MCF 10A (cell line): ENCODE results near the gene SIRPA. TPM values are rescaled to one million over a fixed set of nuclear protein-coding genes. Genes with fewer than 3 reads are reported as not detected.

Experiments used
- BruUV-seq: library from RNA; stranded (reverse); fragments of 400-500 nt; replicated peaks from 2 replicates; lab custom pipeline; 2021; lab: Mats Ljungman, UMichigan
- CTCF ChIA-PET: fragments of 300-600 bp; sonication (Branson Sonifier 250); formaldehyde crosslinking; extraction: SDS; loops from one replicate; lab custom pipeline; 2021; ENCODE audit warnings: antibody characterized with exemption, inconsistent platforms; lab: Yijun Ruan, JAX
- POLR2A ChIA-PET: fragments of 300-600, 350-650 bp; sonication (Branson Sonifier 250); formaldehyde crosslinking; extraction: SDS; loops from one replicate; lab custom pipeline; 2020; ENCODE audit warnings: antibody characterized with exemption, inconsistent platforms; lab: Yijun Ruan, JAX
- DNase-seq: peaks from one replicate; pipeline ENCODE4 v3.0.0-alpha.2; 2018; ENCODE audit not compliant: unreplicated experiment
- H3K27ac Mint-ChIP-seq: one replicate; pipeline ENCODE4 v1.8.0; 2022; ENCODE audit warnings: mild to moderate bottlenecking, low read depth, mixed read lengths; ENCODE audit not compliant: unreplicated experiment
- H3K27me3 Mint-ChIP-seq: one replicate; pipeline ENCODE4 v1.8.0; 2022; ENCODE audit warnings: mixed read lengths; ENCODE audit not compliant: insufficient read depth, unreplicated experiment
- H3K36me3 Mint-ChIP-seq: one replicate; pipeline ENCODE4 v1.8.0; 2022; ENCODE audit warnings: mild to moderate bottlenecking, moderate library complexity, mixed read lengths; ENCODE audit not compliant: insufficient read depth, unreplicated experiment
- H3K4me1 Mint-ChIP-seq: one replicate; pipeline ENCODE4 v1.8.0; 2022; ENCODE audit warnings: mixed read lengths; ENCODE audit not compliant: insufficient read depth, unreplicated experiment
- H3K4me3 Mint-ChIP-seq: one replicate; pipeline ENCODE4 v1.8.0; 2022; ENCODE audit warnings: mild to moderate bottlenecking, moderate library complexity, mixed read lengths; ENCODE audit not compliant: unreplicated experiment
- H3K9me3 Mint-ChIP-seq: one replicate; pipeline ENCODE4 v1.8.0; 2022; ENCODE audit warnings: mixed read lengths; ENCODE audit not compliant: unreplicated experiment
- intact Hi-C: fragments of 100-400 bp; cut with micrococcal nuclease; formaldehyde crosslinking; loops from 2 replicates; pipeline ENCODE4 v1.14.1; 2022
- total RNA-seq: library from RNA; stranded (reverse); gene quantifications from 2 replicates; pipeline ENCODE4 v1.2.3, GENCODE V29; 2022
- TF ChIP-seq, protein P1 (sequence below): fragments of 200-600 bp; IDR thresholded peaks from one replicate; pipeline ENCODE4 v1.8.0; 2022; ENCODE audit warnings: antibody characterized with exemption, mild to moderate bottlenecking; ENCODE audit not compliant: unreplicated experiment

Gene SIRPA
- total RNA-seq, 1 experiment from 2014 or later, result 18.0 TPM

DNA sequence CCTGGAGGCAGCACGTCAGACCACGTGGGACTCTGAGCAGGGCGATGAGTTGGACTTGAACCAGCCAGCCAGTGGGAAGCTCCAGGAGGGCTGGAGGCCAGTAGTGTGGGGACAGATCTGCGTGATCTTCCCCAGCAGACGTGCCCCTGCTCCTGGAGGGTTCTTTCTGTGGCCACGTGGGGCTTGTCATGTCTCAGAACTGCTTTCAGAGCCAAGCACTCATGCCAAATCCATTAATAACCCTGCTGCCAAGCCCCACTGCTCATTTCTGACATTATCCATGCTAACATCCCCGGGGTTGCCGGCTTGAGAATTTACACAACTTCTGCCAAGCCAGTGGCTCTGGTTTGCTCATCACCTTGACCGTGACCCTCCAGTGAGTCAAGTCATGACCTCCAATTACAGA, 38.3 kb downstream of the SIRPA start:
- ChIA-PET CTCF (interaction anchor here (0.6 kb wide), 3 partner anchors 10 to 27 kb away, joined by 3 read pairs; no protein-coding TSS in a partner anchor), POLR2A (interaction anchor here (0.6 to 2.3 kb wide), 2 partner anchors 11 to 37 kb away, joined by 3 to 10 read pairs; no protein-coding TSS in a partner anchor)
- H3K4me3 Mint-ChIP-seq, result no peak overlapping the region
- TF ChIP-seq, protein P1, sequence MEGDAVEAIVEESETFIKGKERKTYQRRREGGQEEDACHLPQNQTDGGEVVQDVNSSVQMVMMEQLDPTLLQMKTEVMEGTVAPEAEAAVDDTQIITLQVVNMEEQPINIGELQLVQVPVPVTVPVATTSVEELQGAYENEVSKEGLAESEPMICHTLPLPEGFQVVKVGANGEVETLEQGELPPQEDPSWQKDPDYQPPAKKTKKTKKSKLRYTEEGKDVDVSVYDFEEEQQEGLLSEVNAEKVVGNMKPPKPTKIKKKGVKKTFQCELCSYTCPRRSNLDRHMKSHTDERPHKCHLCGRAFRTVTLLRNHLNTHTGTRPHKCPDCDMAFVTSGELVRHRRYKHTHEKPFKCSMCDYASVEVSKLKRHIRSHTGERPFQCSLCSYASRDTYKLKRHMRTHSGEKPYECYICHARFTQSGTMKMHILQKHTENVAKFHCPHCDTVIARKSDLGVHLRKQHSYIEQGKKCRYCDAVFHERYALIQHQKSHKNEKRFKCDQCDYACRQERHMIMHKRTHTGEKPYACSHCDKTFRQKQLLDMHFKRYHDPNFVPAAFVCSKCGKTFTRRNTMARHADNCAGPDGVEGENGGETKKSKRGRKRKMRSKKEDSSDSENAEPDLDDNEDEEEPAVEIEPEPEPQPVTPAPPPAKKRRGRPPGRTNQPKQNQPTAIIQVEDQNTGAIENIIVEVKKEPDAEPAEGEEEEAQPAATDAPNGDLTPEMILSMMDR, result no peak
- DNase-seq, result peak; percentile 80
- no TSS peak for BruUV-seq
- no peaks in the 10 kb centered on the region for H3K27me3 Mint-ChIP-seq
- H3K36me3 Mint-ChIP-seq, result peaks cover 12% of the 10 kb centered on the region
- H3K4me1 Mint-ChIP-seq, result peaks cover 43% of the 10 kb centered on the region
- intact Hi-C loops, result no loop called here
- H3K27ac Mint-ChIP-seq, result no peak overlapping the region
- H3K9me3 Mint-ChIP-seq, result no peaks in the 10 kb centered on the region

DNA sequence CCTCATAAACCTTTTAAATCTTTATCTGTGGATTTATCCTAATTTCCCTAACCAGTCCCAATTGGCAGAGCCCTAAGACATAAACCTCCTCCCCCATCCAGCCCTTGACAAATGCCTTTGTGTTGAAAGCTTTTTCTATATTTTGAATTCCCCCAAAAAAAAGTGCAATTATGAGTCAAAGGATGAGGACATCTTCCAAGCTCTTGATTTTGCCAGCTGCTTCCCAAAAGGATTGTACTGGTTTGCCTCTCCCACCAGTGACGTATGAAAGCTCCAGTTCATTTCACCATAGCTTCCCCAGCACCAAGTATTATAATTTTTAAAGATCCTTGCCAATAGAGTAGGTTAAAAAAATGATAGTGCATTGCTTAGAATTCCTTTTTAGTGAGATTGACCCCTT, 38.9 kb downstream of the SIRPA start:
- H3K4me1 Mint-ChIP-seq, result peaks cover 43% of the 10 kb centered on the region
- ChIA-PET CTCF (interaction anchor here (0.6 to 0.9 kb wide), 2 partner anchors 8 to 11 kb away, joined by 3 read pairs; no protein-coding TSS in a partner anchor), POLR2A (interaction anchor here (0.7 to 2.3 kb wide), 23 partner anchors 10 to 730 kb away, joined by 3 to 63 read pairs (median 4); partner anchors contain the start of genes IDH3B, NOP56 and SNRPB)
- no TSS peak for BruUV-seq
- H3K9me3 Mint-ChIP-seq, result no peaks in the 10 kb centered on the region
- H3K27ac Mint-ChIP-seq, result peak overlapping the region; percentile 86
- TF ChIP-seq, protein P1, result no peak
- H3K4me3 Mint-ChIP-seq, result peak overlapping the region; percentile 43
- no peaks in the 10 kb centered on the region for H3K27me3 Mint-ChIP-seq
- H3K36me3 Mint-ChIP-seq, result peaks cover 11% of the 10 kb centered on the region
- intact Hi-C loops, result loop anchor here (2.0 kb wide), 1 partner anchor 39 kb away; the partner anchor contains the start of gene SIRPA
- DNase-seq, result peak; percentile 91

DNA sequence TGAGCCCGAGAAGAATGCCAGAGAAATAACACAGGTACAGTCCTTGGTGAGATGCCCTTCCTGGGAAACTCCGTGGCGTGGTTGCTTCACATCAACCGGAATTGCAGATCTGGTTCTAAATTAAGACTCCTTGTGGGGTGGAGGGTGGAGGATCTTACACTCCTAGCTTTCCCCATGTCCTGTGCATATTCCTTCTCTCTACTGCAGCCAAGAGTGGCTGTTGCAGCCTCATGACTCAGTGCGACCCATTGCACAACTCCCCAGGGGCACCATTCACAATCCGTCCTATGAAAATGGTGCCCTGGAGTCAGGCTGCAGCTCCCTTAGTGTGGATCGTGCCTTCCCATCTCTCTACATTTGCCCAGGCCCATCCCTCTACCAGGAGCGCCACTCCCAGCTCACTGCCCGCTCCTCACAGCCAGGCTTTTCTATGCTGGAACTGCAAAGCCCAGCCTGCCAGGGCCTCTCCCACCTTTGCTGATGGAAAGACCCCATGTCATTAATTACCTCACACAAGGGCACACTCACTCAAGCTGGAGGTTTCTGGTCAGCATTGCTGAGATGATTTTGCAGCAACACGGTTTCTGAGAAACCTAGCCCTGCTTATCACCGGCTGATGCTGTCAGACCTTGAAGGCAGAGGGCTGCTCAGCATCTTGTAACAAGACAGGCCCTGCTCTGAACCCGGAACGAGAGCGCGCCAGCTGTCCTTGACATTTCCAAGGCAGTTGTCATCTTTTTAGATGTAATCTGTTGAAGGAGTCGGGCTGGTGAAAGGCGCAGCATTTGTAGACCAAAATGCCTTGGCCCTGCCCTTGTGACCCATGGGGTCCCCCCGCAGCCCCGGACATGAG, 39.7 kb downstream of the SIRPA start:
- no TSS peak for BruUV-seq
- CTCF ChIA-PET, result interaction anchor here (0.5 to 0.9 kb wide), 5 partner anchors 9 to 380 kb away, joined by 3 read pairs; no protein-coding TSS in a partner anchor
- peak; percentile 99 for DNase-seq
- TF ChIP-seq, protein P1, result no peak
- Mint-ChIP-seq H3K36me3 (peaks cover 11% of the 10 kb centered on the region), H3K27ac (peak overlapping the region; percentile 86), H3K9me3 (no peaks in the 10 kb centered on the region), H3K27me3 (no peaks in the 10 kb centered on the region), H3K4me3 (peak overlapping the region; percentile 43), H3K4me1 (peaks cover 43% of the 10 kb centered on the region)
- POLR2A ChIA-PET, result interaction anchor here (0.7 to 2.3 kb wide), 27 partner anchors 9 to 729 kb away, joined by 3 to 63 read pairs (median 4); partner anchors contain the start of genes IDH3B, NOP56 and SNRPB
- intact Hi-C loops, result loop anchor here (1.0 to 2.0 kb wide), 2 partner anchors 8 to 40 kb away; partner anchors contain the start of gene SIRPA
